ENCODE measurements around the gene OTOG.
"Not testable (repeated sequence)": the region's sequence is repeated elsewhere in the genome, so short reads cannot be mapped to it uniquely, and the experiment has no call there.

The OTOG gene

GRCh38 chr11:17607591-17608570 lies 60.8 kb downstream of the OTOG start:
- no peak for DNase-seq

- no peak for DNase-seq
Measured at GRCh38 chr11:17608821-17609220, 61.8 kb downstream of the OTOG start.

- no peak for DNase-seq
Measured at GRCh38 chr11:17609291-17610084, 62.4 kb downstream of the OTOG start.

GRCh38 chr11:17610085-17610894 lies 63.2 kb downstream of the OTOG start:
- no peak for DNase-seq

GRCh38 chr11:17611049-17611448 lies 64.0 kb downstream of the OTOG start:
- DNase-seq, result no peak

GRCh38 chr11:17611503-17612220 lies 64.6 kb downstream of the OTOG start:
- DNase-seq, result no peak

- DNase-seq, result no peak
Measured at GRCh38 chr11:17612221-17613188, 65.4 kb downstream of the OTOG start.

- no peak for DNase-seq
Measured at GRCh38 chr11:17613428-17613962, 66.4 kb downstream of the OTOG start.

- DNase-seq, result no peak
Measured at GRCh38 chr11:17613983-17614382, 66.9 kb downstream of the OTOG start.

- not testable (repeated sequence) for DNase-seq
Measured at GRCh38 chr11:17622711-17623110, 75.7 kb downstream of the OTOG start.

- DNase-seq, result no peak
Measured at GRCh38 chr11:17629113-17629512, 82.1 kb downstream of the OTOG start.

GRCh38 chr11:17630936-17631335 lies 83.9 kb downstream of the OTOG start:
- DNase-seq, result no peak

GRCh38 chr11:17631702-17632365 lies 84.8 kb downstream of the OTOG start:
- no peak for DNase-seq

- no peak for DNase-seq
Measured at GRCh38 chr11:17633279-17633986, 86.4 kb downstream of the OTOG start.

GRCh38 chr11:17633987-17634775 lies 87.1 kb downstream of the OTOG start:
- no peak for DNase-seq

GRCh38 chr11:17634776-17635550 lies 87.9 kb downstream of the OTOG start:
- no peak for DNase-seq

- no peak for DNase-seq
Measured at GRCh38 chr11:17635551-17635938, 88.5 kb downstream of the OTOG start.

GRCh38 chr11:17636721-17637120 lies 89.7 kb downstream of the OTOG start:
- no peak for DNase-seq

All from hippocampal formation (tissue), 2 donors.